Activated CD8-positive, alpha-beta memory T cell treated with anti-CD3 and anti-CD28 coated beads, Interleukin-2, amount 50 U/mL, for 1 hour (primary cell): ENCODE results near the gene UGT1A8.

ENCODE experiments used
- DNase-seq: peaks from one replicate; pipeline ENCODE4 v3.0.0-alpha.2; 2020; ENCODE audit errors: extremely low read depth

The UGT1A8 gene

DNA sequence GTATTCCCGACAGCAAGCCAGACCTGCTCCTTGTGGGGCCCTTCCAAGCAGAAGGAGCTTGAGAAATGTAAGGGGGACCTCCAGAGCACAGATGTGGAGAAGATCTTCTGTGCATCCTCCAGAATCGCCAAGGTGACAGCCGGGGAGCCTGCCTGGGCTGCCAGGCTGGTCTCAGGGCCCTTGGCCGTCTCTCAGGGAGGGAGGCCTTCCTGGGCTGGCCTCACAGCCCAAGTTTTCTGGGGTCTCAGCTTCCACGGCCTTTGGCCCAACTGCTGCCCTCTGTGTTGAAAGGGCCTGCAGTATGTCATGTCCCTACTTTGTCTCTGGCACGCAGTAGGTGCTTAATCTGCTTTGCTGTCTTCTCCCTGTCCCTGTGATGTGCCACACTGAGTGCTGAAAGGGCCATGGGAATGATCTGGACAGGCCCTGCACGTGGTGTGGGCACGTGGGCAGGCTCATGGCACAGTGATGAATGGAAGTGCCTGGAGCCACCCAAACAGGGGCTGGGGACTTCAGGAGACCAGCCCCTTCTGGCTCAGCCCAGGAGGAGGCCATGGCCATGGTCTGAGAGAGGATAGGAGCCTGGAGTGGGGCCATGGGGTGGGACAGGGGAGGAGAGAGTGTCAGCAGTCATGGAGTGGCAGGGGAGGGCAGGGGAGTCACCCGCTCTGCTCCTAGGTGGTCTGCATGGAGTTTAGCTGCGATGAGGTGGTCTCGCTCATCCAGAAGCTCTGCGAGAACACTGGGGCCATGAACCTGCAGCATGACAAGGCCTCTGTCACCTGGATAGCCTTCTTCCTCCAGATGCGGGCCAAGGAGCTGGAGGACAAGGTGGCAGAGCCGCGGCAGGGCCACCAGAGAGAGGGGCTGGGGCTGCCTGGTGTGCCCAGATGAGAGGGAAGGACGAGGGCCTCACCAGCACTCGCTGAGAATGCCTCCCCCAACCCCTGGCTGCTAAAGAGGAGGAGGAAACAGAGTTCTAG lies 201.5 kb downstream of the UGT1A8 start:
- no peak for DNase-seq

DNA sequence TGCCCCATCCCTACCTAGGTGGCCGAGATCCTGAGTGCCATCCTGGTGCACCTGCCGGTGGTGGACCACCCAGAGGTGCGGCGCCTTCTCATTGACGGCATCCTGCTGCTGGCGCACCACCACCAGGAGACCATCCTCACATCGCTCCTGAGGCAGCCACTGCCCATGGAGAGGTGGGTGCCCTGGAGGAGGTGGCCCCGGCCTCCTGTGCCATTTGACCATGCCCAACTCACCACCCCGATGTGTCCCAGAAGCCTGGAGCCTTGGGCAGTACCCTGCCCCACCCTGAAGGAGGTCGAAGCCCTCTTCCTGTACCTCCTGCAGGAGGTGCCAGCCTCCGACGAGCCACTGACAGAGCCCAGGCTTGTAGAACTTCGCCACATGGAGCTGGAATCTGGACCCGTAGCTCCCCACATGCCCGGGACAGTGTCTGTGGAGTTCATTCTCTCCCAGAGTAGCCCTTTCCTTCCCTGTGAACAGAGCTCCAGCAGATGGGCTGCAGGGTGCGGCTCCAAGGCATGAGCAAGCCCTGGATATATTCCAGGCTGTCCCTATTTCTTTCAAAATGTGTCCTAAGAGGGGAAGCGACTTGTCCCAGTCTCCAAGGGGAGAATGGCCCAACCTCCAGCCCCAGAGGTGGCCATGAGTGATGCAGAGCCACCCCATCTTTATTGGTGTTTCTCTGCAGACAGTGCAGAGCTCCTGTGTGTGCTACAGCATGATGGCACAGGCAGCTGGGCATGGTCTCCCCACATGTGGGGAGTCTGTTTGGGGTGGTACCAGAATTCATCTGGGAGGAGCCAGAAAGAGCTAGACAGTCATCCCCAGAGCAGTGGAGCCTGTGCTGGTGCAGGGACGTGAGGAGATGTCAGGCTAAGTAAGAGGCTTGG lies 202.7 kb downstream of the UGT1A8 start:
- no peak for DNase-seq

DNA sequence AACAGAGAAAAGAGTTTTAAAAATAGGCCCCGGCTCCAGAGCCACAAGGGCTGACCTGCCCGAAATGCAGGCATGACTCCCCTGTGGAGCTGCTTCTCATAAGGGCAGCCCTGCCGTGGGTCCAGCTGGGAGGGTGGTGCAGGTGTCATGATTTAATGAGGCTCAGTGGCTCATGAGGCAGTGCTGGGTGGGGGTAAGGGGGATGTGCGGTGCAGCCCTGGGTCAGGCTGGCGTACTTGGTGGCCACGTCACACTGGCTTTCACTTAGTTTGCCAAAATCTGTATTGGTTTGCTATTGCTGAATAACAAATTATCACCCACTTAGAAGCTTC lies 203.3 kb downstream of the UGT1A8 start:
- DNase-seq: no peak

GRCh38 chr2:233821196-233821595 lies 203.8 kb downstream of the UGT1A8 start:
- DNase-seq: no peak

DNA sequence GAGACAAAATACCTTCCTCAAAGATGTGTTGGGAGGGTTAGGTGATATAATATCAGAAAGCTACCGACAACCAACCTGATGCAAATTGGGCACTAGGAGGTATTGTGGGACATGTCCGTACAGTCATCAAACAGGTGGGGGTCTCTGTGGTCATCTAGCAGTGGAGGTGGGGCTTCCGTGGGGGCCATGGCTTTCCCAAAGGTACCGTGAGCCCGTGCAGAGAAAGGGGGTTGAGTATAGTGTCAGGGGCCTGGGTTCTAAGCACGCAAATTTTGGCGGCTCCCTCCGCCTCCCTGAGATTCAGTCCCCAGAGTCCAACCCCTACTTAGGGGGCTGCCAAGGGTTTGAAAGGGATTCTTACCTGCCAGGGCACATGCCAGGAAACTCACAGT lies 204.3 kb downstream of the UGT1A8 start:
- no peak for DNase-seq

DNA sequence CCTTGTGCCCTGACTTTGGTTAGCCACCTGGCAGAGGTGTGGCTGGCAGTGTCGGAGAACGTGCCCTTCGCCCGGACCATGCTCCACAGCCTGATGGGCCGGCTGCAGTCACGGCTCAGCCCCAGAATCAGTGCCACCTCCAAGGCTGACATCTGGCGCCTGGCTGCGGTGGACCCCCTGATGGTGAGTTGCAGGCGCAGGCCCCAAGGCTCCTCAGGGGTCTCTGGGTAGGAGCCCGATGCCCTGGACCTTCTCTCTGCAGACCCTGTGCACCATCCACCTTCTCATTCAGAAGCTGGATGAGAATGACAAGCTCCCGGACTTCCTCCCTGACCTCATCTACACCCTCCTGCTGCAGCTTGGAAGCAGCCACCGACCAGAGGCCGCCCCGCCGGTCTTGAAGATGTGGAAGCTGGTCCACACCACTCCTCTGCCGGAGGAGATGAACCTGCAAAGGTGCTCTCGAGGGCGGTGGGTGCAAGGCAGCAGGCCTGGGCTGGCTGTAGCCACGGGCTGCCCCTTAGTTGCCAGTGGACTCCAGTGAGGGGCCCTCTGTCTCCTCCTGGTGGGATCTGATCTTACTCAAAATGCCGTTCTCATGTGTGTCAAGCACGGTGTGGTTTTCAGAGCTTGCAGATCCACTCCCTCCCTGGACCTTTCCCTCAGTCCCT lies 204.8 kb downstream of the UGT1A8 start:
- no peak for DNase-seq
